Measurements from ENCODE around the gene FOXI2.

The FOXI2 gene

DNA sequence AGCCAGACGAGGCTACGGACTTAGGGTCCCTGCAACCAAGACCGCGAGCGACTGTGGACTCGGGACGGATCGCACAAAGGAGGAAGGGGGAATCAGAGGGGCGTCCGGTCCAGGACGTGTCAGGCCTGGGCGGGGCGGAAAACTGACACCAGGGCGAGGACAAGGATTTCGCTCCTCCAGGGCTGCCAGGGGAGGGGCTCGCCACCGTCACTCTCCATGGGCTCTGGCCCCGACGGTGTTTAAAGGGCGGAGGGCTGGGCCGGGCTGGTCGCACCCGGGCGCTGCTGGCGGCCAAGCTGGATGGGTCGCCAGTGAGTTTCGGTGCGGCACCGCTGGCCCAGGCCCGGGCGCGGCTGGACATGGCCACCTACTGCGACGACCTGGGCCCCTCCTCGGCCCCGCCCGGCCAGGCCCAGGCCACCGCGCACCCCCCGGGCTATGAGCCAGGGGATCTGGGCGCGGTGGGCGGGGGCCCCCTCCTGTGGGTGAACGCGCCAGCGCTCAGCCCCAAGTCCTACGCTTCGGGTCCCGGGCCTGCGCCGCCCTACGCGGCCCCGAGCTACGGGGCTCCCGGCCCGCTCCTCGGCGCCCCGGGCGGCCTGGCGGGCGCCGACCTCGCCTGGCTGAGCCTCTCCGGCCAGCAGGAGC lies at the start of gene FOXI2:
Gene FOXI2 (plus strand): TSS at position 271 of the 648 bp plus-strand sequence. CDS start 89 bp downstream, at position 360.
- intact Hi-C loops (cut with micrococcal nuclease): no loop called here
- Mint-ChIP-seq H3K36me3 (ENCODE audit: low read depth) (no peaks in the 10 kb centered on the region), H3K9me3 (peaks cover 9% of the 10 kb centered on the region), H3K4me3 (peak within 1 kb of the TSS; percentile 18), H3K27ac (no peak within 1 kb of the TSS), H3K4me1 (ENCODE audit: low read depth) (peaks cover 5% of the 10 kb centered on the region), H3K27me3 (peaks cover 67% of the 10 kb centered on the region)

GRCh38 chr10:127687548-127687947 lies 49.4 kb upstream of the FOXI2 start:
- no peaks in the 10 kb centered on the region for H3K4me1 Mint-ChIP-seq (ENCODE audit: low read depth)
- intact Hi-C loops (cut with micrococcal nuclease): no loop called here
- no peak overlapping the region for H3K27ac Mint-ChIP-seq
- no peak overlapping the region for H3K4me3 Mint-ChIP-seq
- peaks cover 6% of the 10 kb centered on the region for H3K27me3 Mint-ChIP-seq
- no peaks in the 10 kb centered on the region for H3K36me3 Mint-ChIP-seq (ENCODE audit: low read depth)
- no peaks in the 10 kb centered on the region for H3K9me3 Mint-ChIP-seq

DNA sequence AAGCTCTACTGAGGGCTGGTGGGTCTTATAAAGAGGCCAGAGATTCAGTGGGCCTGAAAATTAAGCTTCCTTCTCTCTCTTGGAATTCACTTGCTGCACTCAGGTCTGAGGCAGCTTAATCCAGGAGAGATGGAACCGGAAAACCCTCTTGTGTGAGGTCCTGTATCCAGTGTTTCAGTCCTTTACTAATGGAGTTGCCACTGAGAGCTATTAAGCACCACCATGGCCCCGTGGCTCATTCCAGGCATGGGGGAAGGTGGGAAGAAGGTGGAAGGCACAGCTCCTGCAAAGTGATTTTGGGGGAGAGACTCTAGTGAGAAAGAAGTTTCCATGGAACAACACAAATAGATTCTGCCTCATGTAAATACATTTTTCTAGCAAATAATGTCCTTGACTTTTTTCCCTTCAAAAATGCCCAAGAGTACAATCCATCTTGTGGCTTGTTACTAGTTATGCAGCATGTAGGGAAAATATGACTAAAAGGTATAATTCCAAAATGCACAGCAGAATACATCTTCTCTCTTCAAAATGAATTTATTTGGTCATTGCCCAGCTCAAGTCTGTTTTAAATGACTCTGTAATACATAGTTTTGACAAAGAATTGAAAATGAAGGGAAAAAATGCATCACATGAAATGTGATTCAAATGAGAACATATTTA lies 46.7 kb upstream of the FOXI2 start:
- Mint-ChIP-seq H3K27me3 (peaks cover 5% of the 10 kb centered on the region), H3K4me1 (ENCODE audit: low read depth) (no peaks in the 10 kb centered on the region), H3K9me3 (no peaks in the 10 kb centered on the region), H3K36me3 (ENCODE audit: low read depth) (no peaks in the 10 kb centered on the region), H3K27ac (no peak overlapping the region), H3K4me3 (no peak overlapping the region)
- intact Hi-C loops (cut with micrococcal nuclease): no loop called here

- Mint-ChIP-seq H3K36me3 (ENCODE audit: low read depth) (no peaks in the 10 kb centered on the region), H3K9me3 (no peaks in the 10 kb centered on the region), H3K4me1 (ENCODE audit: low read depth) (no peaks in the 10 kb centered on the region), H3K4me3 (no peak overlapping the region), H3K27ac (no peak overlapping the region), H3K27me3 (peaks cover 6% of the 10 kb centered on the region)
- intact Hi-C loops (cut with micrococcal nuclease): no loop called here
Observed at GRCh38 chr10:127694580-127695193, 42.3 kb upstream of the FOXI2 start.

GRCh38 chr10:127695431-127695830 lies 41.6 kb upstream of the FOXI2 start:
- peaks cover 6% of the 10 kb centered on the region for H3K27me3 Mint-ChIP-seq
- no peaks in the 10 kb centered on the region for H3K4me1 Mint-ChIP-seq (ENCODE audit: low read depth)
- no peaks in the 10 kb centered on the region for H3K36me3 Mint-ChIP-seq (ENCODE audit: low read depth)
- no peaks in the 10 kb centered on the region for H3K9me3 Mint-ChIP-seq
- H3K4me3 Mint-ChIP-seq: no peak overlapping the region
- intact Hi-C loops (cut with micrococcal nuclease): no loop called here
- no peak overlapping the region for H3K27ac Mint-ChIP-seq

- H3K36me3 Mint-ChIP-seq (ENCODE audit: low read depth): no peaks in the 10 kb centered on the region
- peaks cover 6% of the 10 kb centered on the region for H3K27me3 Mint-ChIP-seq
- no peaks in the 10 kb centered on the region for H3K4me1 Mint-ChIP-seq (ENCODE audit: low read depth)
- H3K27ac Mint-ChIP-seq: no peak overlapping the region
- no peak overlapping the region for H3K4me3 Mint-ChIP-seq
- H3K9me3 Mint-ChIP-seq: no peaks in the 10 kb centered on the region
- intact Hi-C loops (cut with micrococcal nuclease): no loop called here
Observed at GRCh38 chr10:127698886-127699285, 38.1 kb upstream of the FOXI2 start.

- peaks cover 6% of the 10 kb centered on the region for H3K27me3 Mint-ChIP-seq
- no peak overlapping the region for H3K4me3 Mint-ChIP-seq
- H3K9me3 Mint-ChIP-seq: no peaks in the 10 kb centered on the region
- intact Hi-C loops (cut with micrococcal nuclease): no loop called here
- no peaks in the 10 kb centered on the region for H3K36me3 Mint-ChIP-seq (ENCODE audit: low read depth)
- H3K4me1 Mint-ChIP-seq (ENCODE audit: low read depth): no peaks in the 10 kb centered on the region
- no peak overlapping the region for H3K27ac Mint-ChIP-seq
Observed at GRCh38 chr10:127699311-127699710, 37.7 kb upstream of the FOXI2 start.

DNA sequence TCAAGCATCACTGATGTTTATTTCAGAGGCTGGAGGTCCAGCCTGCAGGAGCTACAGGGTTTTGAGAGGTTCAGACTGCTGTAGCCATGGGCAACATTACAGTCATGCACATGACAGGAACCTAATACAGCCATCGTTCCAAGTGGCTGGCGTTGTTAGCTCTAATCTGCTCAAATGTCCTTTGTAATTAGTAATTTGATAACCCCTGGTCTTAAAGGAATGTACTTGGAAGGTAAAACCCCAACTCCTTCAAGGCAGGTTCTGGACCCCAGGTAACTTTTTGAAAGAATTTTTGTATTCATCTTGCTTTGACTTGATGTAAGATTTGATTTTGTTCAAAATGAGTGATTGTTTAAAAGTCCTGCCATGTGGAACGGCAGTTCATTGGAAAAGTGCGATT lies 34.7 kb upstream of the FOXI2 start:
- Mint-ChIP-seq H3K4me3 (no peak overlapping the region), H3K9me3 (no peaks in the 10 kb centered on the region), H3K4me1 (ENCODE audit: low read depth) (no peaks in the 10 kb centered on the region), H3K36me3 (ENCODE audit: low read depth) (no peaks in the 10 kb centered on the region), H3K27me3 (peaks cover 4% of the 10 kb centered on the region), H3K27ac (no peak overlapping the region)
- intact Hi-C loops (cut with micrococcal nuclease): no loop called here

GRCh38 chr10:127715249-127715648 lies 21.7 kb upstream of the FOXI2 start:
- intact Hi-C loops (cut with micrococcal nuclease): loop anchor here (1.0 kb wide), 1 partner anchor 139 kb away; no protein-coding TSS in a partner anchor
- H3K27me3 Mint-ChIP-seq: peaks cover 1% of the 10 kb centered on the region
- no peak overlapping the region for H3K4me3 Mint-ChIP-seq
- H3K9me3 Mint-ChIP-seq: no peaks in the 10 kb centered on the region
- no peak overlapping the region for H3K27ac Mint-ChIP-seq
- H3K4me1 Mint-ChIP-seq (ENCODE audit: low read depth): no peaks in the 10 kb centered on the region
- no peaks in the 10 kb centered on the region for H3K36me3 Mint-ChIP-seq (ENCODE audit: low read depth)

- Mint-ChIP-seq H3K9me3 (no peaks in the 10 kb centered on the region), H3K27me3 (peaks cover 1% of the 10 kb centered on the region), H3K4me1 (ENCODE audit: low read depth) (no peaks in the 10 kb centered on the region), H3K27ac (no peak overlapping the region), H3K4me3 (no peak overlapping the region), H3K36me3 (ENCODE audit: low read depth) (no peaks in the 10 kb centered on the region)
- intact Hi-C loops (cut with micrococcal nuclease): loop anchor here (1.0 kb wide), 1 partner anchor 138 kb away; no protein-coding TSS in a partner anchor
Observed at GRCh38 chr10:127715782-127716378, 21.1 kb upstream of the FOXI2 start.

GRCh38 chr10:127720142-127720541 lies 16.8 kb upstream of the FOXI2 start:
- Mint-ChIP-seq H3K4me1 (ENCODE audit: low read depth) (no peaks in the 10 kb centered on the region), H3K9me3 (no peaks in the 10 kb centered on the region)

DNA sequence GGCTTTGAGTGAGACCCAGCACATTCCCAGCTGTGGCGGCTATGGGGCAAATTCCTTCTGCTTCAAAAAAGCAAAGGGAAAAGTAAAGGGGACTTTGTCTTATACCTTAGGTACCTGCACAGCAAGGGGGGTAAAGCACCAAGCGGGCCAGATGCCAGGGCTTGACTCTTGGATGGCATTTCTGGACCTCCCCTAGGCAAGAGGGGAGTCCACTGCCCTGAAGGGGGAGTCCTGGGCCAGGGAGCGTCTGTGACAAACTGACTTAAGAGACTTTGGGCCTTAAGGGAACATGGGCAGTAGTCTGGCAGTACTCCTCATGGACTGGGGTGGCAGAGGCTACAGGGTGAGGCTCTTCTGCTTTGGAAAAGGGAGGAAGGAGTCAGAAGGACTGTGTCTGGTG lies 16.1 kb upstream of the FOXI2 start:
- H3K36me3 Mint-ChIP-seq (ENCODE audit: low read depth): no peaks in the 10 kb centered on the region
- no peak overlapping the region for H3K4me3 Mint-ChIP-seq
- H3K4me1 Mint-ChIP-seq (ENCODE audit: low read depth): no peaks in the 10 kb centered on the region
- no peaks in the 10 kb centered on the region for H3K9me3 Mint-ChIP-seq
- intact Hi-C loops (cut with micrococcal nuclease): no loop called here
- H3K27ac Mint-ChIP-seq: no peak overlapping the region
- H3K27me3 Mint-ChIP-seq: peaks cover 11% of the 10 kb centered on the region

More at GRCh38 chr10:127720142-127720541, 16.8 kb upstream of the FOXI2 start:
- H3K27ac Mint-ChIP-seq: no peak overlapping the region
- H3K36me3 Mint-ChIP-seq (ENCODE audit: low read depth): no peaks in the 10 kb centered on the region
- H3K27me3 Mint-ChIP-seq: peaks cover 10% of the 10 kb centered on the region
- intact Hi-C loops (cut with micrococcal nuclease): no loop called here
- H3K4me3 Mint-ChIP-seq: no peak overlapping the region

GRCh38 chr10:127734753-127735152 lies 2.2 kb upstream of the FOXI2 start:
- Mint-ChIP-seq H3K36me3 (ENCODE audit: low read depth) (no peaks in the 10 kb centered on the region), H3K27ac (no peak overlapping the region), H3K4me1 (ENCODE audit: low read depth) (peaks cover 5% of the 10 kb centered on the region), H3K27me3 (peaks cover 69% of the 10 kb centered on the region), H3K9me3 (peaks cover 3% of the 10 kb centered on the region), H3K4me3 (no peak overlapping the region)
- intact Hi-C loops (cut with micrococcal nuclease): no loop called here

GRCh38 chr10:127735156-127735555 lies 1.8 kb upstream of the FOXI2 start:
- H3K4me1 Mint-ChIP-seq (ENCODE audit: low read depth): peaks cover 5% of the 10 kb centered on the region
- H3K36me3 Mint-ChIP-seq (ENCODE audit: low read depth): no peaks in the 10 kb centered on the region
- no peak overlapping the region for H3K27ac Mint-ChIP-seq
- H3K9me3 Mint-ChIP-seq: peaks cover 7% of the 10 kb centered on the region
- intact Hi-C loops (cut with micrococcal nuclease): no loop called here
- no peak overlapping the region for H3K4me3 Mint-ChIP-seq
- peaks cover 71% of the 10 kb centered on the region for H3K27me3 Mint-ChIP-seq
